GM12878 (cell line): ENCODE measurements around the gene KRT73. TPM values are rescaled to one million over a fixed set of nuclear protein-coding genes. Genes with fewer than 3 reads are reported as not detected.

ENCODE experiments used
- ATAC-seq: fragments of 200-7000 bp; cut with Tn5 transposase; 3 replicates; pipeline ENCODE4 v1.9.1; 2020; ENCODE audit warnings: mild to moderate bottlenecking, moderate library complexity
- BruUV-seq: library from RNA; stranded (reverse); fragments of 400-500 nt; replicated peaks from 2 replicates; lab custom pipeline; 2021; lab: Mats Ljungman, UMichigan
- CTCF ChIA-PET: fragments of 300-600 bp; sonication (Branson Sonifier 250); formaldehyde crosslinking; extraction: SDS; loops from one replicate; lab custom pipeline; 2021; ENCODE audit warnings: inconsistent platforms; lab: Yijun Ruan, JAX
- POLR2A ChIA-PET: fragments of 350-600 bp; formaldehyde crosslinking; extraction: SDS; loops from one replicate; lab custom pipeline; 2021; ENCODE audit warnings: inconsistent platforms; lab: Charles Lee
- RAD21 ChIA-PET: fragments of 300-600 bp; sonication (Branson Sonifier 250); formaldehyde crosslinking; loops from one replicate; lab custom pipeline; 2023; ENCODE audit warnings: antibody characterized with exemption; ENCODE audit not compliant: unreplicated experiment; lab: Charles Lee
- SMC1A ChIA-PET: fragments of 300-600 bp; sonication (Branson Sonifier 250); formaldehyde crosslinking; loops from one replicate; lab custom pipeline; 2023; ENCODE audit not compliant: unreplicated experiment, uncharacterized antibody; lab: Charles Lee
- DNase-seq: peaks from one replicate; pipeline ENCODE4 v3.0.0-alpha.2; 2011; ENCODE audit warnings: low read depth, low spot score
- FAIRE-seq: peaks from 3 replicates; lab custom pipeline; 2011; peaks lifted over from hg19 to GRCh38; lab: Jason Lieb, UNC
- H2AFZ ChIP-seq: 2 replicates; pipeline ENCODE4 v1.6.0; 2011; ENCODE audit warnings: low read depth, low read length, control low read depth; ENCODE audit not compliant: control insufficient read depth
- H3K27ac ChIP-seq: 2 replicates; pipeline ENCODE4 v1.5.1; 2011; ENCODE audit warnings: control low read depth; ENCODE audit not compliant: control insufficient read depth, insufficient read depth
- H3K27me3 ChIP-seq, 2 experiments: replicated peaks in 1 of 2; 2 replicates each; pipeline versions ENCODE4 v1.6.0 to v1.6.1; 2011; ENCODE audit warnings: low read length in 1 of 2; ENCODE audit not compliant: control insufficient read depth in 2 of 2, insufficient read depth in 2 of 2
- H3K36me3 ChIP-seq, 2 experiments: 2 replicates each; pipeline ENCODE4 v1.5.1; 2011; ENCODE audit warnings: low read length in 1 of 2; ENCODE audit not compliant: control insufficient read depth in 2 of 2, insufficient read depth in 2 of 2
- H3K4me1 ChIP-seq: 2 replicates; pipeline ENCODE4 v1.6.1; 2011; ENCODE audit warnings: mild to moderate bottlenecking, low read length, moderate library complexity, mixed read lengths; ENCODE audit not compliant: control insufficient read depth, insufficient read depth
- H3K4me2 ChIP-seq: 2 replicates; pipeline ENCODE4 v1.6.0; 2011; ENCODE audit warnings: control low read depth; ENCODE audit not compliant: control insufficient read depth, insufficient read depth
- H3K4me3 ChIP-seq: fragments of 200-600 bp; sonication (generic); 2 replicates; pipeline ENCODE4 v1.5.1; 2016
- H3K79me2 ChIP-seq: 2 replicates; pipeline ENCODE4 v1.6.0; 2011; ENCODE audit warnings: low read length; ENCODE audit not compliant: control insufficient read depth, insufficient read depth
- H3K9ac ChIP-seq: 2 replicates; pipeline ENCODE4 v1.8.0; 2011; ENCODE audit warnings: low read length, control low read depth, mixed read lengths; ENCODE audit not compliant: control insufficient read depth, insufficient read depth
- H3K9me3 ChIP-seq: replicated peaks from 3 replicates; pipeline ENCODE4 v1.5.1; 2011; ENCODE audit warnings: mild to moderate bottlenecking, low read length; ENCODE audit not compliant: control insufficient read depth, insufficient read depth
- H4K20me1 ChIP-seq: 2 replicates; pipeline ENCODE4 v1.6.0; 2011; ENCODE audit not compliant: control insufficient read depth, insufficient read depth
- E2F4 ChIP-seq: IDR thresholded peaks from 2 replicates; pipeline ENCODE4 v1.6.1; 2012; ENCODE audit warnings: low read depth, low read length, improper control_type of control experiment
- IKZF1 ChIP-seq: fragments of 450-650 bp; conservative IDR thresholded peaks from 2 replicates; pipeline ENCODE4 v1.6.1; 2017; ENCODE audit warnings: antibody characterized with exemption, mild to moderate bottlenecking
- IRF4 ChIP-seq: IDR thresholded peaks from 2 replicates; pipeline ENCODE4 v1.6.1; 2011; ENCODE audit warnings: low read depth, low read length
- JUND ChIP-seq: IDR thresholded peaks from 2 replicates; pipeline ENCODE4 v1.6.1; 2012; ENCODE audit warnings: low read depth, mild to moderate bottlenecking, low read length, improper control_type of control experiment, moderate library complexity
- NKRF ChIP-seq: fragments of 450-650 bp; conservative IDR thresholded peaks from 2 replicates; pipeline ENCODE4 v1.6.1; 2017; ENCODE audit warnings: mild to moderate bottlenecking, moderate library complexity
- POLR2AphosphoS2 ChIP-seq: IDR thresholded peaks from 2 replicates; pipeline ENCODE4 v1.6.1; 2011; ENCODE audit warnings: low read depth, mild to moderate bottlenecking, low read length, improper control_type of control experiment, moderate library complexity
- SMAD1 ChIP-seq: fragments of 450-650 bp; IDR thresholded peaks from 2 replicates; pipeline ENCODE4 v1.6.1; 2018; ENCODE audit warnings: mild to moderate bottlenecking, low read depth; ENCODE audit not compliant: partially characterized antibody
- SREBF1 ChIP-seq: IDR thresholded peaks from 2 replicates; pipeline ENCODE4 v1.6.1; 2012; ENCODE audit warnings: mild to moderate bottlenecking, low read length
- ZSCAN29 ChIP-seq: fragments of 450-650 bp; IDR thresholded peaks from 2 replicates; pipeline ENCODE4 v1.6.1; 2017; ENCODE audit warnings: mild to moderate bottlenecking, moderate library complexity
- WGBS: methylation state at CpG from one replicate; pipeline ENCODE4 v1.1.6; 2016; ENCODE audit warnings: low lambda C conversion rate; ENCODE audit not compliant: insufficient replicate concordance, insufficient coverage; ENCODE audit errors: missing lambda C conversion rate; 5-methylcytosine and 5-hydroxymethylcytosine counted together
- in situ Hi-C: fragments of 300-500 bp; cut with MboI; formaldehyde crosslinking; loops from 9 replicates; pipeline ENCODE4 v1.14.3; 2018; ENCODE audit warnings: mixed read lengths
- intact Hi-C: fragments of 100-400 bp; cut with micrococcal nuclease; formaldehyde crosslinking; loops from one replicate; pipeline ENCODE4 v1.14.2; 2022; ENCODE audit not compliant: unreplicated experiment
- polyA plus RNA-seq, 11 experiments: library from polyadenylated mRNA; depleted of rRNA in 4 of 11; unstranded in 6 of 11; stranded (reverse) in 5 of 11; fragments of >200 nt; fragmentation: Nextera tagmentation in 4 of 11; fragmentation: Illumina TruSeq in 1 of 11; extraction: Ambion mirVana in 4 of 11; extraction: Trizol in 1 of 11; gene quantifications; 1 replicate in 1 of 11; 2 replicates in 10 of 11; pipeline versions ENCODE4 v1.2.1 to v1.2.3, GENCODE V29; 2011 to 2016; ENCODE audit warnings: inconsistent platforms in 2 of 11, missing spikeins in 2 of 11, low read depth in 1 of 11
- total RNA-seq, 4 experiments: library from RNA; depleted of rRNA in 3 of 4; stranded (reverse); fragments of >200 nt in 3 of 4; fragmentation: Illumina TruSeq in 1 of 4; extraction: Trizol in 1 of 4; gene quantifications; 2 replicates each; pipeline versions ENCODE4 v1.2.1 to v1.2.3, GENCODE V29; 2013 to 2021

KRT73 gene
- total and polyA plus RNA-seq, 10 of the 15 experiments (the other 5 are each of a cell fraction or from before 2014, with no cell fraction given), result not detected

DNA sequence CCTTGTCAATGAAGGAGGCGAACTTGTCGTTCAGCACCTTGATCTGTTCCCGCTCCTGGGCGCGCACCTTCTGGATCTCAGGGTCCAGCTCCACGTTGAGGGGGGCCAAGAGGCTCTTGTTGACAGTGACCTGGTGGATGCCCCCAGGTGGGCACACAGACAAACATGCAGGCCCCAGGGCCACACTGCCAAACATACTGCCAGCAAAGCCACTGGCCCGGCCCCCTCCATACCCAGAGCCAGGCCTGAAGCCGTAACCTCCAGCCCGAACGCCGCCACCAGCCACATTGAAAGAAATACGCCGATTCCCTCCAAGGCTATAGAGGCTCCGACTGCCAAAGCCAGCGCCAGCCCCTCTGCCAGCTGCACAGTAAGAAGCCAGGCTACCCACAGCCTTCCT is 45.1 kb downstream of the KRT73 start:
- no peak for TF ChIP-seq SREBF1
- no peak for TF ChIP-seq POLR2AphosphoS2
- TF ChIP-seq, all 136 proteins: peak for 0
- ATAC-seq, result no peak
- H2AFZ ChIP-seq, result no peak overlapping the region
- ChIA-PET CTCF (no interaction called here), POLR2A (no interaction called here), RAD21 (no interaction called here), SMC1A (no interaction called here)
- H3K4me1 ChIP-seq, result no peaks in the 10 kb centered on the region
- DNase-seq, result no peak
- H3K9ac ChIP-seq, result no peak overlapping the region
- H3K27me3 ChIP-seq, result peaks cover 6 to 15% of the 10 kb centered on the region in 2 experiments
- no peak overlapping the region for H3K27ac ChIP-seq
- H3K36me3 ChIP-seq, result no peaks in the 10 kb centered on the region
- in situ Hi-C loops (no loop called here), intact Hi-C loops (no loop called here)
- no peak overlapping the region for H3K4me3 ChIP-seq
- no peaks in the 10 kb centered on the region for H3K9me3 ChIP-seq
- H3K79me2 ChIP-seq, result no peaks in the 10 kb centered on the region
- WGBS, result 49% methylated on average over 15 of the region's 15 CpGs
- H4K20me1 ChIP-seq, result peaks cover 6% of the 10 kb centered on the region; the same call in 1 of the 2 replicates
- no TSS peak for BruUV-seq
- FAIRE-seq, result no peak
- no peak overlapping the region for H3K4me2 ChIP-seq

GRCh38 chr12:52570511-52570910 is 47.8 kb downstream of the KRT73 start:
- no TSS peak for BruUV-seq
- H3K27me3 ChIP-seq, result peaks cover 5 to 8% of the 10 kb centered on the region in 2 experiments
- TF ChIP-seq E2F4 (no peak), SMAD1 (no peak), ZSCAN29 (no peak), IRF4 (no peak), NKRF (no peak), IKZF1 (no peak), JUND (no peak)
- H4K20me1 ChIP-seq, result 0 out of 2 replicates have a peak, but pooled peaks cover 2% of the 10 kb centered on the region
- ChIA-PET POLR2A (no interaction called here), CTCF (no interaction called here), RAD21 (no interaction called here), SMC1A (no interaction called here)
- 35% methylated on average over 10 of the region's 10 CpGs for WGBS
- DNase-seq (no peak), FAIRE-seq (no peak), ATAC-seq (no peak)
- no peaks in the 10 kb centered on the region for H3K4me1 ChIP-seq
- no peak overlapping the region for H3K27ac ChIP-seq
- intact Hi-C loops (no loop called here), in situ Hi-C loops (no loop called here)
- H3K79me2 ChIP-seq, result no peaks in the 10 kb centered on the region
- no peaks in the 10 kb centered on the region for H3K9me3 ChIP-seq
- no peak overlapping the region for H2AFZ ChIP-seq
- H3K36me3 ChIP-seq, result no peaks in the 10 kb centered on the region
- H3K4me2 ChIP-seq, result no peak overlapping the region
- H3K4me3 ChIP-seq, result no peak overlapping the region
- H3K9ac ChIP-seq, result no peak overlapping the region
